Naive thymus-derived CD8-positive, alpha-beta T cell (primary cell): ENCODE results near the gene ZBED4. TPM values are rescaled to one million over a fixed set of nuclear protein-coding genes. Genes with fewer than 3 reads are reported as not detected.

Source experiments
- ATAC-seq, 2 donors: fragments of 150-1000 bp; cut with Tn5 transposase in 1 of 2; sonication (Bioruptor Pico), chemical (Tn5 transposase) in 1 of 2; 1 replicate in 1 of 2; 2 replicates in 1 of 2; pipeline ENCODE4 v1.10.0; 2021; ENCODE audit warnings: mild to moderate bottlenecking in 2 of 2, moderate library complexity in 2 of 2
- POLR2A ChIA-PET: fragments of 350-600 bp; sonication (Branson Sonifier 250); formaldehyde crosslinking; loops from one replicate; lab custom pipeline; 2021; ENCODE audit warnings: antibody characterized with exemption; lab: Charles Lee
- DNase-seq, 10 donors: peaks; one replicate each; pipeline versions ENCODE4 v3.0.0 to v3.0.0-alpha.2; 2020 to 2022
- H3K27ac Mint-ChIP-seq, 10 donors: one replicate each; pipeline ENCODE4 v1.8.0; 2020 to 2022; ENCODE audit warnings: mild to moderate bottlenecking in 10 of 10, mixed read lengths in 10 of 10, moderate library complexity in 4 of 10, inconsistent platforms in 1 of 10
- H3K27me3 Mint-ChIP-seq, 5 donors: one replicate each; pipeline ENCODE4 v1.8.0; 2021 to 2022; ENCODE audit warnings: mixed read lengths in 5 of 5
- H3K36me3 Mint-ChIP-seq, 3 donors: one replicate each; pipeline ENCODE4 v1.8.0; 2020 to 2022; ENCODE audit warnings: mixed read lengths in 3 of 3, mild to moderate bottlenecking in 2 of 3, inconsistent platforms in 1 of 3
- H3K4me1 Mint-ChIP-seq, 4 donors: one replicate each; pipeline ENCODE4 v1.8.0; 2021 to 2022; ENCODE audit warnings: mixed read lengths in 4 of 4
- H3K4me3 Mint-ChIP-seq, 10 donors: one replicate each; pipeline ENCODE4 v1.8.0; 2020 to 2022; ENCODE audit warnings: mild to moderate bottlenecking in 10 of 10, mixed read lengths in 10 of 10, moderate library complexity in 6 of 10, inconsistent platforms in 1 of 10
- H3K9me3 Mint-ChIP-seq, 9 donors: one replicate each; pipeline ENCODE4 v1.8.0; 2020 to 2022; ENCODE audit warnings: mixed read lengths in 9 of 9, mild to moderate bottlenecking in 3 of 9, inconsistent platforms in 1 of 9, moderate library complexity in 1 of 9
- polyA plus RNA-seq, 3 donors: library from polyadenylated mRNA; unstranded; fragments of 300-500 nt; fragmentation: Illumina TruSeq; gene quantifications; one replicate each; pipeline ENCODE4 v1.2.3, GENCODE V29; 2021
- total RNA-seq, 8 experiments: library from RNA in 2 of 8; stranded (reverse) in 2 of 8; gene quantifications; one replicate each; pipeline ENCODE4 v1.2.3 and lab custom pipeline; 2021 to 2026

Gene ZBED4
- total and polyA plus RNA-seq, 5 experiments from 2014 or later, result 5.5 to 18.1 (median 11.4) TPM

DNA sequence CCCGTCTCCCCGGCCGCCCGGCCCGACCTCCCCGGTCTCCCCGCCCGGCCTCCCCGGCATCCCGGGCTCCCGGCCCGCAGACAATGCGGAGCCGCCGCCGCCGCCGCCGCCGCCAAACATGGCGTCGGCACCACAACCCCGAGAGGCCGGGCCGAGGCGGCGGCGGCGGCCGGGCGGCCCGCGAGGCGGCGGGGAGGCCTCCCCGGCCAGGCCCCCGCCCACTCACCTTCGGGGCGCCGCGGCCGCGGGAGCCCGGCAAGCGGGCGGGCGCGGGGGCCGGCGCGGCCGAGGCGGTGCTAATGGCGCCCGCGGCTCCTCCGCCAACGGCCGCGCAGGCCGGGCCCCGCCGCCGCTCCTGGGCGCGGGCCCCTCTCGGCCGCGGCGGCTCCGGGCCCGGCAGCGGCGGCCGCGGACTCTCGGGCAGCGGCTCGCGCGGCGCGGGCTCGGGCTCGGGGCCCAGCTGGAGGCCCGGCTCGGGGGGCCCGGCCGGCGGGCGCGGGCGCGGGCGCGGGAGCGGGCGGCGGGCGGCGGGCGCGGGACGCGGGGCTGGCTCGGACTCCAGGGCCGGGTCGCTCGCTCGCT lies 26.3 kb upstream of the ZBED4 start:
- Mint-ChIP-seq H3K27me3 (no peaks in the 10 kb centered on the region), H3K4me3 (peak overlapping the region in 4 of 10 donors; percentile 52 to 87 (median 71)), H3K27ac (peak overlapping the region in 2 of 10 donors; percentile 29 to 56), H3K4me1 (peaks cover 26 to 49% (median 45%) of the 10 kb centered on the region in 4 donors), H3K36me3 (peaks cover 8 to 26% (median 11%) of the 10 kb centered on the region in 3 donors), H3K9me3 (no peaks in the 10 kb centered on the region)
- POLR2A ChIA-PET, result interaction anchor here (2.3 to 2.6 kb wide), 4 partner anchors 11 to 38 kb away, joined by 14 to 18 read pairs (median 15); no protein-coding TSS in a partner anchor
- no peak for DNase-seq
- ATAC-seq, result peak; percentile 19 to 25

- Mint-ChIP-seq H3K4me1 (peaks cover 26 to 44% (median 42%) of the 10 kb centered on the region in 4 donors), H3K27me3 (no peaks in the 10 kb centered on the region), H3K27ac (peak within 1 kb of the TSS; percentile 80 to 97 (median 96)), H3K4me3 (peak within 1 kb of the TSS; percentile 86 to 96 (median 93)), H3K9me3 (no peaks in the 10 kb centered on the region), H3K36me3 (peaks cover 8 to 20% (median 8%) of the 10 kb centered on the region in 3 donors)
- POLR2A ChIA-PET, result interaction anchor here (0.7 to 2.4 kb wide), 4 partner anchors 10 to 465 kb away, joined by 3 to 18 read pairs (median 4); no protein-coding TSS in a partner anchor
- ATAC-seq (peak; percentile 51 to 66), DNase-seq (peak in 9 of 10 donors; percentile 20 to 58 (median 51))
These were observed 25.6 kb upstream of the ZBED4 start, which contains the start of gene BRD1 for GRCh38 chr22:49827853-49828598. Gene BRD1 (minus strand): TSS chr22:49827873. CDS start chr22:49824317, 3,556 bp downstream.

DNA sequence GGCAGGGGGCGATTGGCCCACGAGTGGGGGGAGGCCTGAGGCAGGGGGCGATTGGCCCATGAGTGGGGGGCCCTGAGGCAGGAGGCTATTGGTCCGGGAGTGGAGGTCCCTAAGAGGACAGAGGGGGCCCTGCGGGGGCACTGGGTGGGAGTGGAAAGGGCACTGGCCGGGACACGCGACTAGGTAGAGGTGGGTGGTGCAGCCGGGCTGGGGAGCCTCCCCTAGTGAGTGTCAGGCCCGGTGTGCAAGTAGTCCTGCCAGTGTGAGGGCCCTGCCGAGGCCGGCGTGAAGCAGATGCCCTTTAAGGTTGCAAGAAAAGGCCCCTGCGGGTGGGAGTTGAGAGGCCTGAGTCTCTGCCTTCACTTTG lies 25.1 kb upstream of the ZBED4 start:
- H3K4me1 Mint-ChIP-seq, result peaks cover 24 to 42% (median 39%) of the 10 kb centered on the region in 4 donors
- DNase-seq (no peak), ATAC-seq (no peak)
- H3K27me3 Mint-ChIP-seq, result no peaks in the 10 kb centered on the region
- no peaks in the 10 kb centered on the region for H3K9me3 Mint-ChIP-seq
- H3K4me3 Mint-ChIP-seq, result peak overlapping the region; percentile 39 to 80 (median 66)
- POLR2A ChIA-PET, result interaction anchor here (0.7 to 2.4 kb wide), 5 partner anchors 10 to 675 kb away, joined by 3 to 18 read pairs (median 3); no protein-coding TSS in a partner anchor
- H3K36me3 Mint-ChIP-seq, result peaks cover 6 to 14% (median 6%) of the 10 kb centered on the region in 3 donors
- peak overlapping the region in 9 of 10 donors; percentile 27 to 95 (median 84) for H3K27ac Mint-ChIP-seq

DNA sequence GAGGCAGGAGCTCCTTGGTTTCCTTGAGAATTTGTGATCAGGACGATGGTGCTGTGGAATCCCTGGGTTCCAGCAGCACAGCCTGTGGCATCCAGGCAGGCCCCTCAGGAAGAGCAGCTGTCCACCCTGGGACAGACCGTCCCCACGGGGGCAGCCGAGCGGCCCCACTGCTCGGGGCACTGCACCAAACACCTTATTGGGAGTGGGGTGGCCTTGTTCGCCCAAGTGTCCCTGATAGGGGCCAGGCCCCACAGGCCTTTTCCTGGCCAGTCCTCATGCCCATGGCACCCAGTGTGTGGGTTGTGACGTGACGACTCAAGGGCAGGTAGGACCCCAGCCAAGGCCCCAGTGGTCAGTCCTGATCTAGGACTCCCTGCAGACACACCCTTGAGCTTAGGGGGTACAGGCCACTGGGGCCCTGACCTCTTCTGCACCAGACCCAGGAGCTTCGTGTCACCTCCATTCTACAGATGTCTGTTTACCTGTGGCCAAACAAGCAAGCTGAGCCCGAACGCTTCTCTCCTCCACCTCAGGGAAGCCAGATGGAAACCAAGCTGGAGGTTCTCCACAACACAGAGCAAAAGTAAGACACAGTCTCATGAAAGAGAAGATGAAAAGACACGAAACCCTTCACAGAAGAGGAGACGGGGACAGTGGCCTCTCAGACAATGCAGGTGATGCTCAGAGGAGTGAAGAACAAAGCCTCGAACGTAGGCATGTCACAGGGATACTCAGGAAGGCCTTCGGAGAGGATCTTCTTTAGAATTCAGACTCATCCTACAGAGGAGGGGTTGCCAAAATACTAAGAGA lies 24.4 kb upstream of the ZBED4 start:
- H3K4me3 Mint-ChIP-seq, result peak overlapping the region; percentile 44 to 81 (median 70)
- peaks cover 0 to 7% (median 2%) of the 10 kb centered on the region in 3 donors for H3K36me3 Mint-ChIP-seq
- POLR2A ChIA-PET, result interaction anchor here (0.7 to 2.4 kb wide), 4 partner anchors 9 to 674 kb away, joined by 3 to 18 read pairs (median 3); no protein-coding TSS in a partner anchor
- ATAC-seq (no peak), DNase-seq (no peak)
- H3K27ac Mint-ChIP-seq, result peak overlapping the region; percentile 52 to 95 (median 84)
- H3K4me1 Mint-ChIP-seq, result peaks cover 18 to 35% (median 32%) of the 10 kb centered on the region in 4 donors
- no peaks in the 10 kb centered on the region for H3K9me3 Mint-ChIP-seq
- H3K27me3 Mint-ChIP-seq, result no peaks in the 10 kb centered on the region

- DNase-seq (no peak), ATAC-seq (no peak)
- Mint-ChIP-seq H3K36me3 (no peaks in the 10 kb centered on the region), H3K27ac (peak overlapping the region in 2 of 10 donors; percentile 9 to 41), H3K4me3 (no peak overlapping the region), H3K27me3 (no peaks in the 10 kb centered on the region), H3K4me1 (peaks cover 12 to 24% (median 20%) of the 10 kb centered on the region in 4 donors), H3K9me3 (no peaks in the 10 kb centered on the region)
- POLR2A ChIA-PET, result no interaction called here
These were observed 20.2 kb upstream of the ZBED4 start for GRCh38 chr22:49833340-49834007.

DNA sequence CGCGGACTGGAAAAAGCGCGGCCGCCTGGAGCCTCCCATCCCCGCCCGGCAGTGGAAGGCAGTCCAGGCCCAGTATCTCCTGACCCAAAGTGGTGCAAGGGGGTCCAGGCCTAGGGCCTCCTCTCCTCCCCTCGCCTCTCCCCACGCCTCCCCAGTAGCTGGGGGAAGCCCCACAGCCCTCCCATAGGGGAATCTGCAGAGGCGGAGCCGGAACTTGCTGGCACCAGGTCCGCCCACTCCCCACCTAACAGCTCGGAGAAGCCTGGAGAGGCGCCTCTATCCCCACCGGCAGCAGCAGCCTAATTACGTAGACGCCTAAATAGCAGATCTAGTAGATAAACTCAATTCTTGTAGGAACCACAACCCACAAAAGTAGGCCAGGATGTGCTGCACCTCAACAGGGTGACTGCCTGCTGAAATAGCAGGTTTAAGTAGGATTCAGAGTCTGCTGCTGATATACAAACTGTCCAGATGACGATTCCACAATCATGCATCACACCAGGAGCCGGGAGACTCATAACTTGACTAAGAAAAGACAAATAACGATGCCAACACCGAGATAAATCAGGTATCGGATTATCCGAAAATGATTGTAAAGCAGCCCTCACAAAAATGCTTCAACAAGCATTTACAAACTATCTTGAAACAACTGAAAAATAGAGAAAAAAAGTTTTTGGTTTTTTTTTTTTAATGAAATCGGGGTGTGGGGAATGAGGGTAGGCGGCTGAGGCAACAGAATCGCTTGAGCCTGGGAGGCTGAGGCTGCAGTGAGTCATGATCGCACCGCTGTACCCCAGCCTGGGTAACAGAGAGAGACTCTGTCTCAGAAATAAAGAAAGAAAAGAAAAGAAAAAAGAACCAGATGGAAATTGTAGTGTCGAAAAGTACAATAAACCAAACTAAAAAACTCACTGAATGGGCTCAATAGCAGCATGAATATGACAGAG lies 14.6 kb upstream of the ZBED4 start:
- H3K4me1 Mint-ChIP-seq, result peaks cover 16 to 31% (median 26%) of the 10 kb centered on the region in 4 donors
- H3K27ac Mint-ChIP-seq, result peak overlapping the region; percentile 88 to 99 (median 94)
- ATAC-seq (peak; percentile 93 to 97), DNase-seq (peak; percentile 67 to 94 (median 92))
- H3K4me3 Mint-ChIP-seq, result peak overlapping the region; percentile 76 to 87 (median 82)
- no peaks in the 10 kb centered on the region for H3K27me3 Mint-ChIP-seq
- H3K9me3 Mint-ChIP-seq, result no peaks in the 10 kb centered on the region
- POLR2A ChIA-PET, result interaction anchor here (0.6 to 3.6 kb wide), 14 partner anchors 9 to 512 kb away, joined by 3 to 22 read pairs (median 4); partner anchors contain the start of gene BRD1
- no peaks in the 10 kb centered on the region for H3K36me3 Mint-ChIP-seq

DNA sequence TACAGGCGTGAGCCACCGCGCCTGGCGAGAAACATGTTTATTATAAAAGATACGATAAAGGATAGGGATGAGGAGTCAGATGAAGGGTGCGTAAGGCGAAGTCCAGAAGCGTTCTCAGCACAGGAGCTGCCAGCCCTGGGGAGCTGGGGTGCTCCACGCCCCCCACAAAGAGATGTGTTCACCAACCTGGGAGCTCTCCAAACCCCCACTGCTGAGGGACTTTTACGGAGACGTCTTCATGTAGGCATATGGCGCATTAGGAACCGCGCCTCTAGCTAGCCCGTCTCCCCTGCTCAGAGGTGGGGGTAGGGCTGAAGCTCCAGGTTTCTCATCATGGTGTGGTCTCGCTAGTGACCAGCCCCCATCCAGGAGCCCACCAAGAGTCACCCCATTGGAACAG lies 8.4 kb upstream of the ZBED4 start:
- ATAC-seq (no peak), DNase-seq (no peak)
- peaks cover 2 to 13% (median 7%) of the 10 kb centered on the region in 4 donors for H3K4me1 Mint-ChIP-seq
- H3K4me3 Mint-ChIP-seq, result no peak overlapping the region
- no peaks in the 10 kb centered on the region for H3K9me3 Mint-ChIP-seq
- H3K36me3 Mint-ChIP-seq, result no peaks in the 10 kb centered on the region
- peaks cover 0 to 5% (median 0%) of the 10 kb centered on the region in 5 donors for H3K27me3 Mint-ChIP-seq
- POLR2A ChIA-PET, result interaction anchor here (2.0 kb wide), 1 partner anchor 10 kb away, joined by 5 read pairs; no protein-coding TSS in a partner anchor
- H3K27ac Mint-ChIP-seq, result no peak overlapping the region

- peak overlapping the region in 1 of 10 donors; percentile 63 for H3K27ac Mint-ChIP-seq
- no peak for ATAC-seq
- peaks cover 4 to 16% (median 11%) of the 10 kb centered on the region in 4 donors for H3K4me1 Mint-ChIP-seq
- no peaks in the 10 kb centered on the region for H3K9me3 Mint-ChIP-seq
- no peaks in the 10 kb centered on the region for H3K36me3 Mint-ChIP-seq
- peaks cover 0 to 5% (median 0%) of the 10 kb centered on the region in 5 donors for H3K27me3 Mint-ChIP-seq
- POLR2A ChIA-PET, result interaction anchor here (2.0 kb wide), 1 partner anchor 10 kb away, joined by 5 read pairs; no protein-coding TSS in a partner anchor
- peak overlapping the region in 1 of 10 donors; percentile 15 for H3K4me3 Mint-ChIP-seq
- DNase-seq, result no peak
These were observed 7.8 kb upstream of the ZBED4 start for GRCh38 chr22:49845666-49846459.

DNA sequence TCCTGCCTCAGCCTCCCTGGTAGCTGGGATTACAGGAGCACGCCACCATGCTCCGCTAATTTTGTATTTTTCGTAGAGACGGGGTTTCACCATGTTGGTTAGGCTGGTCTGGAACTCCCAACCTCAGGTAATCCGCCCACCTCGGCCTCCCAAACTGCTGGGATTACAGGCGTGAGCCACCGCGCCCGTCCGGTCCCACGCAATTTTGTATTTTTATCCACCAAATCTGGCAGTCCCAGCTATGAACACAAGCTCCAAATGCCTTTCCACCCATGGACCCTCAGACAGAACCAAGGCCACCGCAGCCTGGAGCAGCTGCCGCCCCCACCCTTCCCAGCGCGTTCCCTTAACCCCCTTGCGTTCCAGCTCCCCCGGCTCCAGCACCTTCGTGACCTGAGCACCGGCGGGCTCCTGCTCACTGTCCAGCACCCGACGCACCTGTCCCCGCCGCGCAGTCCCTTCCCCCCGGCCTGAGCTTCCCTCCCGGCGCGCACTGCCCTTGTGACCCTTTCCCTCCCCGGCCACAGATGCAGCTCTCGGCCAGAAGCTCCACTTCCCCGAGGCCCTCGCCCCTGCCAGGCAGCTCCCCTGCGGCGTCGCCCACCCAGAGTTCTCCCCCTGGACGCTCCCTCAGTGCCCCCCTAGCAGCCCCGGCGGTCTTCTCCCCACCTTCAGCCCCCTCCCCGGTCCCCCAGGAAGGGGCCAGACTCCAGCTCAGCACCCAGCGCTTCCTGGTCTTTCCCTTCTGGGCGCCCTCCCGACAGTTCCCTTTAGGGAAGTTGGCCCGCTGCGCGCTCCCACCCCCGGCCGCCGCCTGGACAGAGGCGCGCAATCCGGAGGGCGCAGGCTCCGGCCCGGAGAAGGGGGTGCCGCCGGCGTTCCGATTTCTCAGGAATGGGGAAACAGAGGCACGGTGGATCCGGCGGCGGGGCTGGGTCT lies 5.6 kb upstream of the ZBED4 start:
- Mint-ChIP-seq H3K4me3 (peak overlapping the region in 8 of 10 donors; percentile 49 to 74 (median 69)), H3K4me1 (peaks cover 14 to 27% (median 24%) of the 10 kb centered on the region in 4 donors), H3K27me3 (peaks cover 0 to 5% (median 0%) of the 10 kb centered on the region in 5 donors), H3K9me3 (no peaks in the 10 kb centered on the region), H3K36me3 (no peaks in the 10 kb centered on the region), H3K27ac (peak overlapping the region in 3 of 10 donors; percentile 11 to 59 (median 13))
- POLR2A ChIA-PET, result interaction anchor here (1.1 to 1.3 kb wide), 3 partner anchors 9 to 17 kb away, joined by 4 to 6 read pairs (median 4); no protein-coding TSS in a partner anchor
- DNase-seq (no peak), ATAC-seq (no peak)
